Tibial artery (tissue), 4 donors: Measurements from ENCODE around the gene IRF2.

Experiments
- DNase-seq, 2 donors: peaks; one replicate each; pipeline ENCODE4 v3.0.0-alpha.2; 2019
- H3K27ac ChIP-seq, 2 donors: fragments of 200-600 bp; sonication (generic) in 1 of 2; 1 replicate in 1 of 2; 2 replicates in 1 of 2; pipeline ENCODE4 v1.5.1; 2018 to 2019; ENCODE audit warnings: mild to moderate bottlenecking in 1 of 2
- H3K27me3 ChIP-seq, 2 donors: fragments of 200-600 bp; sonication (generic) in 1 of 2; one replicate each; pipeline versions ENCODE4 v1.5.1 to v1.6.0; 2016 to 2019
- H3K36me3 ChIP-seq, 3 donors: fragments of 200-600 bp; sonication (generic) in 2 of 3; one replicate each; pipeline ENCODE4 v1.5.1; 2016 to 2019; ENCODE audit warnings: mild to moderate bottlenecking in 2 of 3
- H3K4me1 ChIP-seq, 4 donors: fragments of 200-600 bp; sonication (generic) in 2 of 4; 1 replicate in 3 of 4; 2 replicates in 1 of 4; pipeline ENCODE4 v1.5.1; 2016 to 2019
- H3K4me3 ChIP-seq, 2 donors: fragments of 200-600 bp; sonication (generic) in 1 of 2; 1 replicate in 1 of 2; 2 replicates in 1 of 2; pipeline ENCODE4 v1.5.1; 2018 to 2019; ENCODE audit warnings: mild to moderate bottlenecking in 2 of 2
- H3K9me3 ChIP-seq, 3 donors: fragments of 200-600 bp; sonication (generic) in 1 of 3; one replicate each; pipeline ENCODE4 v1.5.1; 2016 to 2019
- intact Hi-C: fragments of 100-400 bp; cut with DNase I; formaldehyde crosslinking; loops from one replicate; pipeline ENCODE4 v1.15.0; 2023; ENCODE audit warnings: low total_unique reads
- TF ChIP-seq, protein P1 (sequence below), 2 experiments: fragments of 200-600 bp in 1 of 2; fragments of 450-650 bp in 1 of 2; IDR thresholded peaks; one replicate each; pipeline ENCODE4 v1.5.1; 2017 to 2019; ENCODE audit warnings: antibody characterized with exemption in 2 of 2, mild to moderate bottlenecking in 1 of 2, moderate library complexity in 1 of 2

The IRF2 gene

GRCh38 chr4:184422378-184422777 is 52.0 kb downstream of the IRF2 start:
- Histone ChIP-seq H3K27ac (no peak overlapping the region), H3K4me3 (no peak overlapping the region), H3K4me1 (peaks cover 0 to 5% (median 4%) of the 10 kb centered on the region in 4 donors), H3K9me3 (peaks cover 0 to 6% (median 0%) of the 10 kb centered on the region in 3 donors), H3K27me3 (no peaks in the 10 kb centered on the region), H3K36me3 (peaks cover 55 to 62% (median 59%) of the 10 kb centered on the region in 3 donors)
- no peak for DNase-seq
- intact Hi-C loops = no loop called here
- TF ChIP-seq, protein P1, sequence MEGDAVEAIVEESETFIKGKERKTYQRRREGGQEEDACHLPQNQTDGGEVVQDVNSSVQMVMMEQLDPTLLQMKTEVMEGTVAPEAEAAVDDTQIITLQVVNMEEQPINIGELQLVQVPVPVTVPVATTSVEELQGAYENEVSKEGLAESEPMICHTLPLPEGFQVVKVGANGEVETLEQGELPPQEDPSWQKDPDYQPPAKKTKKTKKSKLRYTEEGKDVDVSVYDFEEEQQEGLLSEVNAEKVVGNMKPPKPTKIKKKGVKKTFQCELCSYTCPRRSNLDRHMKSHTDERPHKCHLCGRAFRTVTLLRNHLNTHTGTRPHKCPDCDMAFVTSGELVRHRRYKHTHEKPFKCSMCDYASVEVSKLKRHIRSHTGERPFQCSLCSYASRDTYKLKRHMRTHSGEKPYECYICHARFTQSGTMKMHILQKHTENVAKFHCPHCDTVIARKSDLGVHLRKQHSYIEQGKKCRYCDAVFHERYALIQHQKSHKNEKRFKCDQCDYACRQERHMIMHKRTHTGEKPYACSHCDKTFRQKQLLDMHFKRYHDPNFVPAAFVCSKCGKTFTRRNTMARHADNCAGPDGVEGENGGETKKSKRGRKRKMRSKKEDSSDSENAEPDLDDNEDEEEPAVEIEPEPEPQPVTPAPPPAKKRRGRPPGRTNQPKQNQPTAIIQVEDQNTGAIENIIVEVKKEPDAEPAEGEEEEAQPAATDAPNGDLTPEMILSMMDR (IDR thresholded peaks at IDR 0.05) = no peak

DNA sequence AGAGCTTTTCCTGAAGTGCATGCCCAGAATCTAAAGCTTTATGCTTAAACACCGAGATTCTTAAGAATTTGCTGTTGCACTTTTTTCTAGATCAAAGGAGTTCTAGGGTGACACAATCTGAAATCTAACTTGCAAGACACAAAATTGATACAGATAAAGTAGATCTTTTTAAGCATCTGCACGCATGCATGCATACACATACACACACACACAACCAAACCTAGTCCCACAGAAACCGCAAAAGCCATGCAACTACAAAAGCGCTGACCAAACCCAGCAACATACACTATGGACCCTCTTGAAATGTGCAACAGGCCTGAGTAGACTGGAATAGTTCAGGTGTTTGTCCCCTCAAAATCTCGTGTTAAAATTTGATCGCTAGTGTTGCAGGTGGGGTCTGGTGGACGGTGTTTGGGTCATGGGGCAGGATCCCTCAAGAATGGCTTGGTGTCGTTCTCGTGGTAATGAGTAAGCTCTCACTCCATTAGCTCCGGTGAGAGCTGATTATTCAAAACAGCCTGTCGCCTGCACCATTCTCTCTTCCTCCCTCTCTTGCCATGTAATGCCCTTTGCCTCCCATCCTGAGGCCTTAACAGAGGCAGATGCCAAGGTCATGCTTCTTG is 52.7 kb downstream of the IRF2 start:
- Histone ChIP-seq H3K27me3 (no peaks in the 10 kb centered on the region), H3K4me3 (no peak overlapping the region), H3K9me3 (peaks cover 0 to 6% (median 0%) of the 10 kb centered on the region in 3 donors), H3K4me1 (peaks cover 0 to 5% (median 4%) of the 10 kb centered on the region in 4 donors), H3K36me3 (peaks cover 48 to 57% (median 54%) of the 10 kb centered on the region in 3 donors), H3K27ac (no peak overlapping the region)
- intact Hi-C loops = no loop called here
- TF ChIP-seq, protein P1 (IDR thresholded peaks at IDR 0.05) = no peak
- no peak for DNase-seq

DNA sequence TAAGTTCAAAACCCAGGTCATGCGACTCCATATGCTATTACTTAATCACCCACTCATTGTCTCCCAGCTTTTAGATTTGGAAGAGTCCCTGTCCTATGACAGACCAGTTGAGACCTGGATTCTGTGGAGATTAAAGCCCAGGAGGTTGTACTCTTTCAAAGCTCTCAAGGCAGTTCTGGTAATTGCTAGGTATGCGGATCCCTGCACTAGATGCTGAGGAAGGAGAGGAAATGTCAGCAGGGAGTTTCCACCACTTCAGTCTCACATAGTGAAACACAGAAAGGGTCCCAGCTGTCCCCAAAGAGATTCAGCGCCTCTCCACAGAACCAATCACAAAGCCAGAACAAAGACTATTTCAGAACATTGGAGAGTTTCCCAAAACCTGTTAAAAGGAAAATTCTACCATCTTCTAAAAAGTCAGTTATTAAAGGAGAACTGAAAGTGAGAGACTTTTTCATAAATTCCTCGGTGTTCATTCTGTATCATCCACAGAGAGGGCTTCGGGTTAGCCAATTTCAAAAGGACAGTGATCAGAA is 53.4 kb downstream of the IRF2 start:
- Histone ChIP-seq H3K4me3 (no peak overlapping the region), H3K36me3 (peaks cover 41 to 50% (median 48%) of the 10 kb centered on the region in 3 donors), H3K4me1 (peaks cover 0 to 5% (median 4%) of the 10 kb centered on the region in 4 donors), H3K27me3 (no peaks in the 10 kb centered on the region), H3K27ac (no peak overlapping the region), H3K9me3 (peaks cover 0 to 6% (median 0%) of the 10 kb centered on the region in 3 donors)
- intact Hi-C loops = no loop called here
- TF ChIP-seq, protein P1 (IDR thresholded peaks at IDR 0.05) = no peak
- DNase-seq = no peak

- Histone ChIP-seq H3K27me3 (no peaks in the 10 kb centered on the region), H3K4me1 (peaks cover 0 to 5% (median 4%) of the 10 kb centered on the region in 4 donors), H3K4me3 (no peak overlapping the region), H3K36me3 (peaks cover 36 to 50% (median 50%) of the 10 kb centered on the region in 3 donors), H3K9me3 (peaks cover 0 to 6% (median 0%) of the 10 kb centered on the region in 3 donors), H3K27ac (no peak overlapping the region)
- DNase-seq = no peak
- TF ChIP-seq, protein P1 (IDR thresholded peaks at IDR 0.05) = no peak
- intact Hi-C loops = no loop called here
These were observed 53.9 kb downstream of the IRF2 start for GRCh38 chr4:184420402-184420801.

GRCh38 chr4:184419976-184420375 is 54.4 kb downstream of the IRF2 start:
- Histone ChIP-seq H3K36me3 (peaks cover 32 to 50% (median 50%) of the 10 kb centered on the region in 3 donors), H3K4me1 (peaks cover 0 to 5% (median 4%) of the 10 kb centered on the region in 4 donors), H3K27me3 (no peaks in the 10 kb centered on the region), H3K9me3 (peaks cover 0 to 6% (median 0%) of the 10 kb centered on the region in 3 donors), H3K4me3 (no peak overlapping the region), H3K27ac (no peak overlapping the region)
- intact Hi-C loops = no loop called here
- TF ChIP-seq, protein P1 (IDR thresholded peaks at IDR 0.05) = no peak
- DNase-seq = no peak
